H9 (cell line): ENCODE measurements around the gene CCDC40. TPM values are rescaled to one million over a fixed set of nuclear protein-coding genes. Genes with fewer than 3 reads are reported as not detected.
A peak's percentile ranks its signal among the peaks of the same experiment; 100 is the strongest.

ENCODE experiments used
- DNase-seq: peaks from one replicate; pipeline ENCODE4 v3.0.0-alpha.2; 2017
- H2AFZ ChIP-seq: one replicate; pipeline ENCODE4 v1.6.1; 2013; ENCODE audit warnings: mild to moderate bottlenecking, low read length, control low read depth, moderate library complexity
- H2AK5ac ChIP-seq: 2 replicates; pipeline ENCODE4 v1.6.1; 2013; ENCODE audit warnings: low read length, control low read depth, mixed read lengths; ENCODE audit not compliant: insufficient read length
- H2BK120ac ChIP-seq: one replicate; pipeline ENCODE4 v1.6.1; 2013; ENCODE audit warnings: low read depth, mild to moderate bottlenecking, low read length, control low read depth, inconsistent platforms; ENCODE audit not compliant: poor library complexity, severe bottlenecking
- H2BK12ac ChIP-seq: 2 replicates; pipeline ENCODE4 v1.6.1; 2013; ENCODE audit warnings: low read length, control low read depth, mixed read lengths, low read depth; ENCODE audit not compliant: insufficient read length
- H2BK15ac ChIP-seq: 2 replicates; pipeline ENCODE4 v1.6.1; 2013; ENCODE audit warnings: low read depth, low read length, control low read depth
- H2BK20ac ChIP-seq: one replicate; pipeline ENCODE4 v1.6.1; 2013; ENCODE audit warnings: low read depth, mild to moderate bottlenecking, low read length, control low read depth, inconsistent platforms; ENCODE audit not compliant: poor library complexity, severe bottlenecking
- H2BK5ac ChIP-seq: 2 replicates; pipeline ENCODE4 v1.6.1; 2013; ENCODE audit warnings: low read length, control low read depth, mixed read lengths; ENCODE audit not compliant: insufficient read length
- H3K14ac ChIP-seq: 2 replicates; pipeline ENCODE4 v1.6.1; 2013; ENCODE audit warnings: low read length, control low read depth; ENCODE audit not compliant: insufficient read depth
- H3K18ac ChIP-seq: 2 replicates; pipeline ENCODE4 v1.6.1; 2013; ENCODE audit warnings: low read depth, mild to moderate bottlenecking, mixed read lengths, low read length, control low read depth; ENCODE audit not compliant: insufficient read length
- H3K23ac ChIP-seq: 2 replicates; pipeline ENCODE4 v1.6.1; 2013; ENCODE audit warnings: low read length, control low read depth, mixed read lengths, low read depth; ENCODE audit not compliant: insufficient read length
- H3K23me2 ChIP-seq: 2 replicates; pipeline ENCODE4 v1.6.1; 2013; ENCODE audit warnings: low read depth, mild to moderate bottlenecking, mixed read lengths, low read length, control low read depth; ENCODE audit not compliant: insufficient read length, poor library complexity, severe bottlenecking
- H3K27ac ChIP-seq: 2 replicates; pipeline ENCODE4 v1.5.1; 2013; ENCODE audit warnings: low read length, control low read depth, mixed read lengths, low read depth; ENCODE audit not compliant: insufficient read length
- H3K27me3 ChIP-seq: 2 replicates; pipeline ENCODE4 v1.6.1; 2013; ENCODE audit warnings: low read length, control low read depth, inconsistent platforms; ENCODE audit not compliant: insufficient read depth
- H3K4ac ChIP-seq: 2 replicates; pipeline ENCODE4 v1.6.1; 2013; ENCODE audit warnings: low read depth, mild to moderate bottlenecking, control low read depth, inconsistent platforms, low read length, moderate library complexity
- H3K4me1 ChIP-seq: 2 replicates; pipeline ENCODE4 v1.6.1; 2013; ENCODE audit warnings: low read length, control low read depth, inconsistent platforms; ENCODE audit not compliant: insufficient read depth
- H3K4me2 ChIP-seq: 2 replicates; pipeline ENCODE4 v1.6.1; 2013; ENCODE audit warnings: low read length, control low read depth, mixed read lengths; ENCODE audit not compliant: insufficient read length, insufficient read depth
- H3K56ac ChIP-seq: 2 replicates; pipeline ENCODE4 v1.6.1; 2013; ENCODE audit warnings: low read depth, mild to moderate bottlenecking, mixed read lengths, low read length, control low read depth; ENCODE audit not compliant: insufficient read length
- H3K79me1 ChIP-seq: 2 replicates; pipeline ENCODE4 v1.6.1; 2013; ENCODE audit warnings: low read depth, mild to moderate bottlenecking, moderate library complexity, low read length, control low read depth, inconsistent platforms; ENCODE audit not compliant: insufficient read depth, poor library complexity, severe bottlenecking
- H3K79me2 ChIP-seq: 2 replicates; pipeline ENCODE4 v1.6.1; 2013; ENCODE audit warnings: low read length, control low read depth, inconsistent platforms; ENCODE audit not compliant: insufficient read depth
- H3K9ac ChIP-seq: 2 replicates; pipeline ENCODE4 v1.6.1; 2013; ENCODE audit warnings: low read length, control low read depth, mixed read lengths; ENCODE audit not compliant: insufficient read length; ENCODE audit errors: extremely low read depth
- H3K9me3 ChIP-seq: one replicate; pipeline ENCODE4 v1.6.1; 2013; ENCODE audit warnings: low read depth, low read length, inconsistent platforms; ENCODE audit not compliant: control insufficient read depth
- H3T11ph ChIP-seq: one replicate; pipeline ENCODE4 v1.6.1; 2013; ENCODE audit warnings: mild to moderate bottlenecking, low read length, control low read depth, inconsistent platforms
- H4K20me1 ChIP-seq: one replicate; pipeline ENCODE4 v1.6.1; 2013; ENCODE audit not compliant: control insufficient read depth, insufficient read length, insufficient read depth
- H4K5ac ChIP-seq: 2 replicates; pipeline ENCODE4 v1.6.1; 2013; ENCODE audit warnings: low read depth, mild to moderate bottlenecking, mixed read lengths, low read length, control low read depth; ENCODE audit not compliant: insufficient read length
- H4K8ac ChIP-seq: replicated peaks from 2 replicates; pipeline ENCODE4 v1.6.1; 2013; ENCODE audit warnings: low read length, control low read depth, mixed read lengths, low read depth; ENCODE audit not compliant: insufficient read length
- H4K91ac ChIP-seq: 2 replicates; pipeline ENCODE4 v1.6.1; 2013; ENCODE audit warnings: low read depth, mild to moderate bottlenecking, moderate library complexity, mixed read lengths, low read length, control low read depth; ENCODE audit not compliant: insufficient read length
- H3K27ac Mint-ChIP-seq, 3 experiments: 2 replicates in 2 of 3; 3 replicates in 1 of 3; pipeline ENCODE4 v1.8.0; 2020 to 2021; ENCODE audit warnings: mixed read lengths in 3 of 3, mild to moderate bottlenecking in 1 of 3, moderate library complexity in 1 of 3
- H3K27me3 Mint-ChIP-seq: 2 replicates; pipeline ENCODE4 v1.8.0; 2021; ENCODE audit warnings: low read depth, mild to moderate bottlenecking, moderate library complexity, mixed read lengths
- H3K36me3 Mint-ChIP-seq, 3 experiments: 2 replicates in 2 of 3; 3 replicates in 1 of 3; pipeline ENCODE4 v1.8.0; 2020 to 2021; ENCODE audit warnings: low read depth in 3 of 3, mixed read lengths in 3 of 3; ENCODE audit not compliant: insufficient read depth in 1 of 3
- H3K4me1 Mint-ChIP-seq, 2 experiments: 2 replicates each; pipeline ENCODE4 v1.8.0; 2020; ENCODE audit warnings: mixed read lengths in 2 of 2
- H3K4me3 Mint-ChIP-seq, 2 experiments: 2 replicates in 1 of 2; 3 replicates in 1 of 2; pipeline ENCODE4 v1.8.0; 2020 to 2021; ENCODE audit warnings: mild to moderate bottlenecking in 2 of 2, mixed read lengths in 2 of 2, moderate library complexity in 1 of 2
- H3K9me3 Mint-ChIP-seq, 2 experiments: 2 replicates in 1 of 2; 3 replicates in 1 of 2; pipeline ENCODE4 v1.8.0; 2020; ENCODE audit warnings: mild to moderate bottlenecking in 2 of 2, mixed read lengths in 2 of 2, moderate library complexity in 1 of 2
- CTCF ChIP-seq: fragments of 200-600 bp; sonication (generic); conservative IDR thresholded peaks from 3 replicates; pipeline ENCODE4 v1.8.0; 2021; ENCODE audit warnings: antibody characterized with exemption, mild to moderate bottlenecking
- WGBS: extraction: QIAGEN DNeasy Blood & Tissue Kit; methylation state at CpG from one replicate; pipeline ENCODE4 v1.1.7; 2013; ENCODE audit warnings: missing lambda C conversion rate, low lambda C conversion rate, mixed read lengths; ENCODE audit not compliant: insufficient read length; ENCODE audit errors: extremely low coverage; 5-methylcytosine and 5-hydroxymethylcytosine counted together
- total RNA-seq: library from RNA; stranded (reverse); gene quantifications from 2 replicates; pipeline ENCODE4 v1.2.1, GENCODE V29; 2021

CCDC40 gene
- total RNA-seq, 1 experiment from 2014 or later, result 8.9 TPM

DNA sequence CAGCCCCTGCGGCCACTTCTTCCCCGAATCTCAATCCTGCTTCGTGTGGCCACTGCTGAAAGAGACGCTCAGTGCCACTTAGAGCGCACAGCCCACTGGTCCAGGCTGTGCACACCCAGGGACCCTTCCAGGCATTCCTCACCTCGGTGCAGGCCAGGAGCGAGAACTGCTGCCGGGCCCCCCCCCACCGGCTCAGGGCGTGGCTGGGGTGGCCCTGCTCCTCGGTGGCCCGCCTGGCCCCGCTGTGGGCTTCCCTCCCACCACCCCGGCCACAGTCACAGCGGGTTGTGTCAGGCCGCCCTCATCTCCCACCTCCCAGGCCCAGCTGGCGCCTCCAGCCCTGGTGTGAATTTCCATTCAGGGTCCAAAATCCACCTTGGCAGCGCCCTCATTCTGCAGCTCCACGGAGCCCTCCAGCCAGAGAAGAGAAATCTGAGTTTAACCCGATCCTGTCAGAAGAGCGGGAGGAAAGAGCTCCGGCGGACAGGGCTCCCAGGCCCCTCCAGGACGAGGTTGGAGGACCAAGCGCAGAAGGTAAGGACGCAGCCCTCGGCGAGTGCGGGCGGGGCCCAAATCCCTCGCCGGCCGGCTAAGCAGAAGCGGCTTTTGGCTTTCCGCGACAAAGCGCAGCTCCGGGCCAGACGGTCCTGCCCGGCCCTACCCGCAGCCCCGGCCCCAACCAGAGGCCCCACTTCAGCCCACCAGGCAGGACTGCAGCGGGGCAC lies 12.8 kb upstream of the CCDC40 start:
- Histone ChIP-seq H2BK12ac (no peak overlapping the region), H3K14ac (no peak overlapping the region), H4K20me1 (peaks cover 10% of the 10 kb centered on the region), H3K9ac (no peak overlapping the region), H2BK5ac (no peak overlapping the region), H3K18ac (no peak overlapping the region), H3K23me2 (no peaks in the 10 kb centered on the region), H3K79me1 (peaks cover 3% of the 10 kb centered on the region), H2BK120ac (no peak overlapping the region), H3K4me2 (no peak overlapping the region), H3K56ac (no peak overlapping the region), H3T11ph (no peak overlapping the region), H2AFZ (no peak overlapping the region), H2BK20ac (no peak overlapping the region), H2AK5ac (no peak overlapping the region), H4K5ac (no peak overlapping the region), H3K27me3 (no peaks in the 10 kb centered on the region), H3K23ac (no peak overlapping the region), H3K27ac (no peak overlapping the region), H2BK15ac (no peak overlapping the region), H3K79me2 (peaks cover 11% of the 10 kb centered on the region; the same call in 1 of the 2 replicates), H3K4me1 (peaks cover 3% of the 10 kb centered on the region; the same call in 1 of the 2 replicates), H3K9me3 (no peaks in the 10 kb centered on the region), H3K4ac (no peak overlapping the region), H4K8ac (no peak overlapping the region), H4K91ac (no peak overlapping the region)
- Mint-ChIP-seq H3K4me1 (peaks cover 5 to 15% of the 10 kb centered on the region in 2 experiments; a peak in 2 of 4 replicates), H3K4me3 (no peak overlapping the region), H3K36me3 (peaks cover 4 to 17% (median 9%) of the 10 kb centered on the region in 3 experiments; a peak in 5 of 7 replicates), H3K27me3 (no peaks in the 10 kb centered on the region), H3K27ac (peak overlapping the region in 2 of 3 experiments; percentile 49 to 61; a peak in 1 of 7 replicates), H3K9me3 (peaks cover 0 to 3% of the 10 kb centered on the region in 2 experiments; a peak in 1 of 5 replicates)
- peak; percentile 67 for DNase-seq
- no CpG with 5 or more reads among the region's 43 CpGs for WGBS
- no peak for TF ChIP-seq CTCF
